Measurements from ENCODE around the gene OR1N1.
"Not testable (repeated sequence)": the region's sequence is repeated elsewhere in the genome, so short reads cannot be mapped to it uniquely, and the experiment has no call there.

The OR1N1 gene

DNA sequence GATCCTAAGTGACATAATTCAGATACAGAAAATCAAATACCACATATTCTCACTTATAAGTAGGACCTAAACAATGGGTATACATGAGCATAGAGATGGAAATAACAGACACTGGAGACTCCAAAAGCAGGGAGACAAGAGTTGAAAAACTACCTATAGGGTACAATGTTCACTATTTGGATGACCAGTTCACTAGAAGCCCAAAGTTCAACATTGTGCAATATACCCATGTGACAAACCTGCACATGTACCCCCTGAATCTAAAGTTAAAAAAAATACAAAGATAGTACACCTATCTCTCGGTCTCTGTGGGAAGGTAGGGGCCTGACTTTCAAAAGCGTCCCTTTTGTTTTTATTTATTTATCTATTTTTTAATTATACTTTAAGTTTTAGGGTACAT lies 11.7 kb upstream of the OR1N1 start:
- H4K91ac ChIP-seq (ENCODE audit: low read depth, low read length) = no peak overlapping the region
- no peak overlapping the region for H3K14ac ChIP-seq (ENCODE audit: low read length)
- no peaks in the 10 kb centered on the region for H3K27me3 ChIP-seq (ENCODE audit: insufficient read depth, low read length)
- H3K79me1 ChIP-seq (ENCODE audit: low read length) = no peaks in the 10 kb centered on the region
- H3K27ac ChIP-seq (ENCODE audit: low read depth, low read length) = no peak overlapping the region
- no peaks in the 10 kb centered on the region for H3K4me1 ChIP-seq (ENCODE audit: control insufficient read depth in 1 of 2, insufficient read depth in 2 of 2, low read length in 2 of 2)
- no peak overlapping the region for H2BK12ac ChIP-seq (ENCODE audit: low read length)
- no peak overlapping the region for H4K8ac ChIP-seq (ENCODE audit: low read depth, low read length)
- no peak overlapping the region for H3K4ac ChIP-seq (ENCODE audit: low read depth, low read length)
- no peak overlapping the region for H2BK120ac ChIP-seq (ENCODE audit: insufficient read depth, low read length, poor library complexity)
- no peak overlapping the region for H2BK5ac ChIP-seq (ENCODE audit: low read depth, low read length, poor library complexity)
- H3K4me3 ChIP-seq (ENCODE audit: low read depth, low read length) = no peak overlapping the region
- no CpG with 5 or more reads among the region's 2 CpGs for WGBS (ENCODE audit: extremely low coverage, insufficient coverage, insufficient read length)
- no peak overlapping the region for H2AK5ac ChIP-seq (ENCODE audit: low read length)
- no peak overlapping the region for H2AFZ ChIP-seq (ENCODE audit: insufficient read depth, low read length, poor library complexity)
- H3K23ac ChIP-seq (ENCODE audit: low read length) = no peak overlapping the region
- no peak overlapping the region for H3K4me2 ChIP-seq (ENCODE audit: low read length)
- H3K79me2 ChIP-seq (ENCODE audit: control insufficient read depth, insufficient read depth, low read length, poor library complexity) = no peaks in the 10 kb centered on the region
- H3K18ac ChIP-seq (ENCODE audit: low read length) = no peak overlapping the region
- H3K9me3 ChIP-seq (ENCODE audit: insufficient read depth, low read depth, low read length) = peaks cover 8% of the 10 kb centered on the region
- no peak overlapping the region for H3K9ac ChIP-seq (ENCODE audit: low read length)
- no peak overlapping the region for H4K12ac ChIP-seq (ENCODE audit: low read depth, low read length)
- no peaks in the 10 kb centered on the region for H3K36me3 ChIP-seq (ENCODE audit: control insufficient read depth in 1 of 2, insufficient read depth in 2 of 2, low read length in 2 of 2)
- DNase-seq = no peak

DNA sequence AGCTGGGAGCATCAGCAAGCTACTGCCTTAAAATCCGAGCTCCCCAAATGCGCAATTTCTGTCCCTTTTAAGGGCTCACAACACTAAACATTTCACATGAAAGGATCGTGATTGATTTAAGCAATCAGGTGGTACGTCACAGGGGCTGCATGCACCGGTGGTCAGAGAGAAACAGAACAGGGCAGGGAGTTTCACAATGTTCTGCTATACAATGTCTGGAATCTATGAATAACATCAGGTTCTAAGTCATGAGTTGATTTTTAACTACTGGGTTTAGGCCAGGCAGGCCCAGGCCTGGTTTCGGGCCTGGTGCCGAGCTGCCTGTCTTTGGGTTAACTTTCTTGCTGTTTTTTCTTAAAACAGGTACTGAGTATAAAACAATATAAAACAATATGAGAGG lies 10.0 kb upstream of the OR1N1 start:
- H2AFZ ChIP-seq (ENCODE audit: insufficient read depth, low read length, poor library complexity); H3K9me3 ChIP-seq (ENCODE audit: insufficient read depth, low read depth, low read length); H2BK5ac ChIP-seq (ENCODE audit: low read depth, low read length, poor library complexity); H2BK12ac ChIP-seq (ENCODE audit: low read length); H3K9ac ChIP-seq (ENCODE audit: low read length); H3K79me2 ChIP-seq (ENCODE audit: control insufficient read depth, insufficient read depth, low read length, poor library complexity); H3K4me2 ChIP-seq (ENCODE audit: low read length); H3K18ac ChIP-seq (ENCODE audit: low read length); H4K12ac ChIP-seq (ENCODE audit: low read depth, low read length); H4K8ac ChIP-seq (ENCODE audit: low read depth, low read length); H3K36me3 ChIP-seq (ENCODE audit: control insufficient read depth in 1 of 2, insufficient read depth in 2 of 2, low read length in 2 of 2); H3K23ac ChIP-seq (ENCODE audit: low read length); H2AK5ac ChIP-seq (ENCODE audit: low read length); H3K27me3 ChIP-seq (ENCODE audit: insufficient read depth, low read length); H3K14ac ChIP-seq (ENCODE audit: low read length); H4K91ac ChIP-seq (ENCODE audit: low read depth, low read length); H3K4me1 ChIP-seq (ENCODE audit: control insufficient read depth in 1 of 2, insufficient read depth in 2 of 2, low read length in 2 of 2); DNase-seq; H2BK120ac ChIP-seq (ENCODE audit: insufficient read depth, low read length, poor library complexity); H3K27ac ChIP-seq (ENCODE audit: low read depth, low read length); H3K4me3 ChIP-seq (ENCODE audit: low read depth, low read length); H3K4ac ChIP-seq (ENCODE audit: low read depth, low read length); H3K79me1 ChIP-seq (ENCODE audit: low read length): not testable (repeated sequence)
- no CpG with 5 or more reads among the region's 7 CpGs for WGBS (ENCODE audit: extremely low coverage, insufficient coverage, insufficient read length)

DNA sequence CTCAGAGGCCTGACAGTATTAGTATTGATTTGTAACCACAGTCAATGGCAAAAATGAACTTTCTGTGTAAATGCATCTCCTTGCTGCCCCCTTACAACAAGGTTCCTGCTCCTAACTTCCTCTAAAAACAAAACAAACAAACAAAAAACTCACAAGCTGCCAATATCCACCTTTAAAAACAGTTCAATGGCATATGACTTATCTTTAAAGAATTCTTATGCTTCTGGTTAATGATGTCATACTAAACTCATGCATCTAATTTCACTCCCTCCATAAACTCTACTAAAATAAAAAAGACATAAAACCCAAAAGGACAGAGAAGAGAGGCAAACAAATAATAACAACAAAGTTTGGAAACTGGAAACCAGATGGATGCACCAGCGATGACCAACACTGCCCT lies 9.0 kb upstream of the OR1N1 start:
- Histone ChIP-seq H3K4me1 (ENCODE audit: control insufficient read depth in 1 of 2, insufficient read depth in 2 of 2, low read length in 2 of 2) (no peaks in the 10 kb centered on the region), H3K79me2 (ENCODE audit: control insufficient read depth, insufficient read depth, low read length, poor library complexity) (no peaks in the 10 kb centered on the region), H3K14ac (ENCODE audit: low read length) (no peak overlapping the region), H3K36me3 (ENCODE audit: control insufficient read depth in 1 of 2, insufficient read depth in 2 of 2, low read length in 2 of 2) (no peaks in the 10 kb centered on the region), H3K27ac (ENCODE audit: low read depth, low read length) (no peak overlapping the region), H3K18ac (ENCODE audit: low read length) (no peak overlapping the region), H2AK5ac (ENCODE audit: low read length) (no peak overlapping the region), H4K12ac (ENCODE audit: low read depth, low read length) (no peak overlapping the region), H2BK12ac (ENCODE audit: low read length) (no peak overlapping the region), H2BK5ac (ENCODE audit: low read depth, low read length, poor library complexity) (no peak overlapping the region), H3K9me3 (ENCODE audit: insufficient read depth, low read depth, low read length) (peaks cover 5% of the 10 kb centered on the region), H3K23ac (ENCODE audit: low read length) (no peak overlapping the region), H3K27me3 (ENCODE audit: insufficient read depth, low read length) (no peaks in the 10 kb centered on the region), H4K91ac (ENCODE audit: low read depth, low read length) (no peak overlapping the region), H3K79me1 (ENCODE audit: low read length) (no peaks in the 10 kb centered on the region), H2BK120ac (ENCODE audit: insufficient read depth, low read length, poor library complexity) (no peak overlapping the region), H3K9ac (ENCODE audit: low read length) (no peak overlapping the region), H4K8ac (ENCODE audit: low read depth, low read length) (no peak overlapping the region), H3K4me3 (ENCODE audit: low read depth, low read length) (no peak overlapping the region), H3K4ac (ENCODE audit: low read depth, low read length) (no peak overlapping the region), H3K4me2 (ENCODE audit: low read length) (no peak overlapping the region), H2AFZ (ENCODE audit: insufficient read depth, low read length, poor library complexity) (no peak overlapping the region)
- DNase-seq = no peak
- no CpG with 5 or more reads among the region's 1 CpG for WGBS (ENCODE audit: extremely low coverage, insufficient coverage, insufficient read length)

DNA sequence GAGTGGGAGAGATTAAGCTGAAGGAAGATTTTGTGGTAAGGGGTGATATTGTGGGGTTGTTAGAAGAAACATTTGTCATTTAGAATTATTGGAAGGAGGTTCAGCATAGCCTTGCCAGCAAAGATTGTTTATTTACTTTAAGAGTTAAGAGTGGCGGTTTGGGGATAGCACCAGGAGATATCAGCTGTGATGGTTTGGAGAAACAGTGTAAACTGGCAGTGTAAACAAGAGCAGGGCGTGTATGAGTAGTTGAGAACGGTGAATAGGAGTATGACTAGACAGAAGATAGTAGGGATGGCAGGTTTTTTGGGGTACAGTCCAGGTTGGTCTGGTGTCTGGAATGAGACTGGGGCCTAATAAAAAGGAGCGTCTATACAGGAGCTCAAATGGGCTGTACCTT lies 4.1 kb upstream of the OR1N1 start:
- no CpG with 5 or more reads among the region's 4 CpGs for WGBS (ENCODE audit: extremely low coverage, insufficient coverage, insufficient read length)
- H3K14ac ChIP-seq (ENCODE audit: low read length); H4K91ac ChIP-seq (ENCODE audit: low read depth, low read length): not testable (repeated sequence)

More for the DNA sequence above, 4.1 kb upstream of the OR1N1 start:
- not testable (repeated sequence) for H3K4me1 ChIP-seq (ENCODE audit: control insufficient read depth in 1 of 2, insufficient read depth in 2 of 2, low read length in 2 of 2); H2AK5ac ChIP-seq (ENCODE audit: low read length); H3K4ac ChIP-seq (ENCODE audit: low read depth, low read length); H3K4me2 ChIP-seq (ENCODE audit: low read length); H3K4me3 ChIP-seq (ENCODE audit: low read depth, low read length); H2BK5ac ChIP-seq (ENCODE audit: low read depth, low read length, poor library complexity); H2BK12ac ChIP-seq (ENCODE audit: low read length); H3K36me3 ChIP-seq (ENCODE audit: control insufficient read depth in 1 of 2, insufficient read depth in 2 of 2, low read length in 2 of 2); DNase-seq; H2BK120ac ChIP-seq (ENCODE audit: insufficient read depth, low read length, poor library complexity); H4K12ac ChIP-seq (ENCODE audit: low read depth, low read length); H3K79me2 ChIP-seq (ENCODE audit: control insufficient read depth, insufficient read depth, low read length, poor library complexity); H3K9ac ChIP-seq (ENCODE audit: low read length); H3K27me3 ChIP-seq (ENCODE audit: insufficient read depth, low read length); H2AFZ ChIP-seq (ENCODE audit: insufficient read depth, low read length, poor library complexity); H3K18ac ChIP-seq (ENCODE audit: low read length); H3K23ac ChIP-seq (ENCODE audit: low read length); H4K8ac ChIP-seq (ENCODE audit: low read depth, low read length); H3K79me1 ChIP-seq (ENCODE audit: low read length); H3K27ac ChIP-seq (ENCODE audit: low read depth, low read length)
- peaks cover 13% of the 10 kb centered on the region for H3K9me3 ChIP-seq (ENCODE audit: insufficient read depth, low read depth, low read length)

Measured in trophoblast cell (in vitro differentiated cells and primary cell).